HG03520 (cell line): ENCODE data around the gene KLF8.
A peak's percentile ranks its signal among the peaks of the same experiment; 100 is the strongest.
"Not testable (repeated sequence)": the region's sequence is repeated elsewhere in the genome, so short reads cannot be mapped to it uniquely, and the experiment has no call there.

Source experiments
- ATAC-seq: cut with Tn5 transposase; IDR thresholded peaks from one replicate; pipeline ENCODE4 v1.9.1; 2021; ENCODE audit warnings: mild to moderate bottlenecking, moderate library complexity; ENCODE audit not compliant: unreplicated experiment

Gene KLF8

DNA sequence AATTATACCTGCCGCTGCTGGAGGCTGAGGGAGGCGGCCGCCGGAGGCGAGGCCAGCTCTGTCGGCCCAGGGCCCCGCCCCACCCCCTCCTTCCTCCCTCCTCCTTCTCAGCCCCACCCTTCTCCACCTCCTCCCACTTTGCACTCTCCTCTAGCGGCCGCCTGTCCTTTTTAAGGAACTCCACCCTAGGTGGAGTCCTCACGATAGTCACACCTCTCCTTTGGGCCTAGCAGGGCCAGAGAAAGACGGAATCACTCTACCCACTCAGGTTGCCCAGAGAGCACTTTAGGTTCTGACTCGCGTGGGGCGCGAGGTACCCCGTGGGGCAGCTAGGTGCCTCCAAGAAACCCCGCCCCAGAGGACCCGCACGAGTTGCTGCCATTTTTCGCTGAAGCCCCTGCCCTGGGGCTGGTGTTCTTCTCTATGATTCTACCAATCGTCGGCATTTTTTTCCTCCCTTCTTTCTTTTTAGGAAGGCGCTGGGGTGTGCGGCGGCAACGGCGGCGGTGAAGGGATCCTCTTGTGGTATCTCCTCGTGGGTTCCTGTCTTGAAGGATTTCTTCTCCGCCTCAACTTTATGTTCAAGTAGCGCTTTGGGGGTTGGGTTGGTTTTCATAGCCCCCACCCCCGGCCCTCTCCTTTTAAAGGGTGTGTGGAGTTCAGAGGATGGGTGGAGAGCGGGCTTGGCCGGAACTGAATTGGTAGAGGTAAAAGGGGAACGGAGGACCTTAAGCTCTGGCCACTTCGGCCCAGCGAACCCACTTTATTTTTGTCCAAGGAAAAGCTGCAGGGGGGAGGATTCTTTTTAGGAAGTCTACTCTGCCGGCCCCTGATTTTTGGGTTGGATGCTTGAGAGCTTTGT is at the start of gene KLF8:
Gene KLF8, plus strand, starts transcription at position 136 of the 862 bp plus-strand sequence. CDS start 979 bp downstream, outside the sequence.
- peak; percentile 57 for ATAC-seq

DNA sequence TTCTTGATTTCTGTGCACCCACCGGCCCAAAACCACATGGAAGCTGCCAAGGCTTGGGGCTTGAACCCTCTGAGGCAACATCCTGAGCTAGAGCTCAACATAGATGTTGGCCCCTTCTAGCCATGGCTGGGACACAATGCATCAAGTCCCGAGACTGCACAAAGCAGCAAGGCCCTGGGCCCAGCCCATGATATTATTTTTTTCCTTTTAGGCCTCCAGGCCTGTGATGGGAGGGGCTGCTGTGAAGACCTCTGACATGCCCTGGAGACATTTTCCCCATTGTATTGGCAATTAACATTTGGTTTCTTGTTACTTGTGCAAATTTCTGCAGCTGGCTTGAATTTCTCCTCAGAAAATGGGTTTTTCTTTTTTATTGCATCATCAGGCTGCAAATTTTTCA is 25.2 kb upstream of the KLF8 start:
- ATAC-seq = not testable (repeated sequence)

GRCh38 chrX:56211701-56212100 is 20.5 kb upstream of the KLF8 start:
- ATAC-seq = no peak

GRCh38 chrX:56216332-56216731 is 15.8 kb upstream of the KLF8 start:
- no peak for ATAC-seq

DNA sequence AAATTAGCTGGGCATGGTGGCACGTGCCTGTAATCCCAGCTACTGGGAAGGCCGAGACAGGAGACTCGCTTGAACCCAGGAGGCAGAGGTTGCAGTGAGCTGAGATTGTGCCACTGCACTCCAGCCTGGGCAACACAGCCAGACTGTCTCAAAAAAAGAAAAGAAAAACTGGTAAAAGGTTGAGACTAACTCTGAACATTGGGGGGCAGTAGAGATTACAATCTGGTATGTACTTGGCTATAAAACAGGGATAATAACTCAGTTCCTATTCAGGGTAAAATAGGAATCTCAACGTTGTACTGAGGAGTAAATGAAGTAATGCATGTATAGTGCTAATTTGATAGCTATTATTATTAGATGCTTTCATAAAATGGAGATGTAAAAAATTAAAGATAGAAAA is 12.5 kb upstream of the KLF8 start:
- ATAC-seq = no peak

- ATAC-seq = no peak
Measured at GRCh38 chrX:56221101-56221500, 11.1 kb upstream of the KLF8 start.

- no peak for ATAC-seq
Measured at GRCh38 chrX:56222473-56223000, 9.6 kb upstream of the KLF8 start.

DNA sequence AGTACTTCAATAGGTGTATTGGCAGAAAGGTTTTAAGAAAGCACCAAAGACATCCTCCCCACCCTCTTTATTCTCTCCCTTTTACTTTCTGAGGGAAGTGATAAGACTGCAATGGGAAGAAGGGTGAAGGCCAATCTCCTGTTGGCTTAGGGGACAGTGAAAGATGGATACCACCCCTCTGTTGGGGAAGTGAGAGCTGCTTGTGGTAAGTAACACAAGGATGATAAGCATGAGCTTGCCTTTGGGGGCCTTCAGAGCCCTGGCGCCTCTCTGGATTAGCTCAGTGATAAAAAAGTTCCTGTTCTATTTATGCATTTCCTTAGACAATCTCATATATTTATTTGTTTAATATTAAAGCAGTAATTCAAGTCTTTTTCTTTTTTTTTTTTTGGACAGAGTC is 5.2 kb upstream of the KLF8 start:
- ATAC-seq = no peak

GRCh38 chrX:56228914-56229313 is 3.2 kb upstream of the KLF8 start:
- ATAC-seq = no peak

DNA sequence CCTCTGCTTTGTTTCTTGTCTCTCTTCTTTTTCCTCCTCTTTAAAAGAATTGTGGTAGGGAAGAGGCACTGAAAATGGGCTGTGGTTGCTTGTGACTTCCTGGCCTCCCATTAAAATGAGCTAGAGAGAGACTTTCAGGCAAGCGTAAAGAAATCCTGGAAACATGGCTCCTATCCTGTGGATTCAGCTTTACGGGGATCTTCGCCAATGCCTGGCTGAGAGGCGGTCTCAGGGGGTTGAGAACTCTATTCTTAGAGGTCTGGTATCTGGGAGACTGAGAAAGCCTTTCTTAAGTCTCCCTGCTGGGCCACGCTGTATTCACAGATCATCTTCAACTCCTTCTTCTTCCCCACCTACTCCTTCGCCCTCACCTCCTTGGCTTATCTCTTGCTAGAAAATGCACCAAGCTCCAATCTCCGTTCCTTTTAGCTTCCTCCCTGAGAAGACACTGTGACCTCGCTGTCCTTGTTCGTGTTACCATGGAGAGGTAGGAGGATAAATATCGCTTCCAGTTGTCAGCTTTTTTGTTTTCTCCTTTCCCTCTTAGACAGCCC is 542 bp upstream of the KLF8 start:
- no peak for ATAC-seq

- ATAC-seq = no peak
Measured at GRCh38 chrX:56233100-56233499, 944 bp downstream of the KLF8 start.

- peak; percentile 85 for ATAC-seq
Measured at GRCh38 chrX:56233682-56234081, 1.5 kb downstream of the KLF8 start.

- ATAC-seq = peak; percentile 80
Measured at GRCh38 chrX:56248492-56248891, 16.3 kb downstream of the KLF8 start.

- ATAC-seq = no peak
Measured at GRCh38 chrX:56253832-56254703, 21.9 kb downstream of the KLF8 start.

GRCh38 chrX:56268888-56269287 is 36.7 kb downstream of the KLF8 start:
- peak; percentile 87 for ATAC-seq

GRCh38 chrX:56278692-56279091 is 46.5 kb downstream of the KLF8 start:
- no peak for ATAC-seq

DNA sequence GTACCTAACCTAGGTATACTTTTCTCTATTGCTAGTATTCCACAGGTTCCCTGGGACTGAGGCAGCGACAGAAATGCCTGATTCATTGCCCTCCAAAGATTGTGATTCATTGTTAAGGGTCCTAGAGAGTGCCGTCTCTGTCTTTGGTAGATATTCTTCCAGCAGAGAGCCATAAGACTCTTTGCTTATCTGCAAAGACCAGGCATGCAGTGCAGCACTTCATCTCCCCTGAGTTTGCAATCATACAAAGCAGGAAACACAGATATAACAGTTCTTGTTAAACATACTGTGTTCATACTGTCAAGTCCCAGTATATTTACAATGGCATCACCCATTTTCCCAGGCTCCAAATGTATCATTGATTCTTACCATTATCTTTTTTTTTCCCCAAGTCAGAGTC is 47.7 kb downstream of the KLF8 start:
- no peak for ATAC-seq

GRCh38 chrX:56281789-56282188 is 49.6 kb downstream of the KLF8 start:
- no peak for ATAC-seq

GRCh38 chrX:56284269-56284668 is 52.1 kb downstream of the KLF8 start:
- no peak for ATAC-seq

DNA sequence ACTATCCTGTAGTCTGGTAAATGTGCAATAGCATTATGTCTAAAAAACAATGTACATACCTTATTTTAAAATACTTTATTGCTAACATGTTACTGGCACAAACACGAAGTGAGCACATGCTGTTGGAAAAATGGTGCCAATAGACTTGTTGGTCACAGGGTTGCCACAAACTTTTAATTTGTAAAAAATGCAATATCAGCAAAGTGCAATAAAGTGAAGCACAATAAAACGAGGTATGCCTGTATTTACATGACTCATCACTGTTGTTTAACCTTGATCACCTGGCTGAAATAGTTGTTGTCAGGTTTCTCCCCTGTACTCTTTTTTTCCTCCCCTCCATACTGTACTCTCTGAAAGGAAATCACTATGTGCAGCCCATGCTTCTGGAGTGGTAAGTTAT is 56.5 kb downstream of the KLF8 start:
- no peak for ATAC-seq

DNA sequence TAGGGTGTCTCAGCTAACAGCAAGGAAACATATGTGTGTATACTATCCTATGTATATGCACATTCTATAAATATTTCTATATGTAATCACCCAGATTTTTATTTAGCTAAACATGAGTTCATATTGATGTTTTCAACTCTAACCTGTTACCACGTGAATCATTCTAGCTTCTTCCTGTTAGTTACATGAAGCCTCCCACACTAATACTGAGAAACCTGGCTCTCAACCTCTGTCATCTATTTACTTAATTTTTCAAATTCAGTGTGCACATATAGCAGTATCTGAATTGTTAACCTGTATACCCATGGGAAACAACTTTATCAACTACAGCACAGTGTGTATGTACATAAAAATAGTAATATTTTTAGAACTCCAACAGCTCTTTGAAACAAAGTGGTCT is 57.3 kb downstream of the KLF8 start:
- ATAC-seq = no peak
